ENCODE results near the gene MYO15A. TPM values are rescaled to one million over a fixed set of nuclear protein-coding genes. Genes with fewer than 3 reads are reported as not detected.

The MYO15A gene
- total RNA-seq, 1 donor from 2014 or later, result 1.6 TPM

- no peak for DNase-seq (ENCODE audit: low spot score)
- Mint-ChIP-seq H3K9me3 (ENCODE audit: unreplicated experiment) (no peaks in the 10 kb centered on the region), H3K36me3 (ENCODE audit: low read depth, unreplicated experiment) (no peaks in the 10 kb centered on the region), H3K27ac (ENCODE audit: unreplicated experiment) (no peak overlapping the region), H3K27me3 (ENCODE audit: unreplicated experiment) (peaks cover 11% of the 10 kb centered on the region), H3K4me1 (ENCODE audit: unreplicated experiment) (no peaks in the 10 kb centered on the region), H3K4me3 (ENCODE audit: unreplicated experiment) (no peak overlapping the region)
- TF ChIP-seq CTCF (IDR thresholded peaks at IDR 0.05; ENCODE audit: unreplicated experiment), result no peak
Measured at GRCh38 chr17:18121144-18121910, 12.8 kb downstream of the MYO15A start.

GRCh38 chr17:18122990-18123753, 14.6 kb downstream of the MYO15A start:
- H3K27me3 Mint-ChIP-seq (ENCODE audit: unreplicated experiment), result peaks cover 13% of the 10 kb centered on the region
- no peaks in the 10 kb centered on the region for H3K36me3 Mint-ChIP-seq (ENCODE audit: low read depth, unreplicated experiment)
- TF ChIP-seq CTCF (IDR thresholded peaks at IDR 0.05; ENCODE audit: unreplicated experiment), result no peak
- no peak overlapping the region for H3K27ac Mint-ChIP-seq (ENCODE audit: unreplicated experiment)
- H3K4me3 Mint-ChIP-seq (ENCODE audit: unreplicated experiment), result no peak overlapping the region
- no peaks in the 10 kb centered on the region for H3K4me1 Mint-ChIP-seq (ENCODE audit: unreplicated experiment)
- H3K9me3 Mint-ChIP-seq (ENCODE audit: unreplicated experiment), result no peaks in the 10 kb centered on the region
- no peak for DNase-seq (ENCODE audit: low spot score)

- no peaks in the 10 kb centered on the region for H3K9me3 Mint-ChIP-seq (ENCODE audit: unreplicated experiment)
- no peaks in the 10 kb centered on the region for H3K36me3 Mint-ChIP-seq (ENCODE audit: low read depth, unreplicated experiment)
- no peak for TF ChIP-seq CTCF (IDR thresholded peaks at IDR 0.05; ENCODE audit: unreplicated experiment)
- peaks cover 8% of the 10 kb centered on the region for H3K27me3 Mint-ChIP-seq (ENCODE audit: unreplicated experiment)
- H3K27ac Mint-ChIP-seq (ENCODE audit: unreplicated experiment), result no peak overlapping the region
- H3K4me1 Mint-ChIP-seq (ENCODE audit: unreplicated experiment), result no peaks in the 10 kb centered on the region
- H3K4me3 Mint-ChIP-seq (ENCODE audit: unreplicated experiment), result no peak overlapping the region
- no peak for DNase-seq (ENCODE audit: low spot score)
Measured at GRCh38 chr17:18124345-18125126, 16.0 kb downstream of the MYO15A start.

- Mint-ChIP-seq H3K27ac (ENCODE audit: unreplicated experiment) (no peak overlapping the region), H3K4me3 (ENCODE audit: unreplicated experiment) (no peak overlapping the region), H3K27me3 (ENCODE audit: unreplicated experiment) (peaks cover 6% of the 10 kb centered on the region), H3K9me3 (ENCODE audit: unreplicated experiment) (no peaks in the 10 kb centered on the region), H3K36me3 (ENCODE audit: low read depth, unreplicated experiment) (peaks cover 4% of the 10 kb centered on the region), H3K4me1 (ENCODE audit: unreplicated experiment) (no peaks in the 10 kb centered on the region)
- DNase-seq (ENCODE audit: low spot score), result no peak
- no peak for TF ChIP-seq CTCF (IDR thresholded peaks at IDR 0.05; ENCODE audit: unreplicated experiment)
Measured at GRCh38 chr17:18129041-18129502, 20.5 kb downstream of the MYO15A start.
